Sciatic nerve (tissue), 2 donors: Measurements from ENCODE around the gene NPC1L1. TPM values are rescaled to one million over a fixed set of nuclear protein-coding genes. Genes with fewer than 3 reads are reported as not detected.
A peak's percentile ranks its signal among the peaks of the same experiment; 100 is the strongest.

ENCODE experiments used
- ATAC-seq: fragments of 200-7000 bp; cut with Tn5 transposase; one replicate; pipeline ENCODE4 v1.9.1; 2020; ENCODE audit warnings: mild to moderate bottlenecking, moderate library complexity
- DNase-seq: peaks from one replicate; pipeline ENCODE4 v3.0.0-alpha.2; 2020; ENCODE audit warnings: low spot score
- intact Hi-C: fragments of 100-400 bp; cut with DNase I; formaldehyde crosslinking; loops from one replicate; pipeline ENCODE4 v1.14.2; 2022
- total RNA-seq: library from RNA; stranded (reverse); fragmentation: NEBNext Ultra II Directional; extraction: Animal tissue kit (Norgen Biotek cat#: 25700); gene quantifications from one replicate; pipeline ENCODE4 v1.2.1, GENCODE V29; 2021
- donor health status: DM: no; HTN: no; CAD: no.
- donor health status: DM: no; HTN: no; CAD: no.

NPC1L1 gene
- total RNA-seq, 1 donor from 2014 or later, result 0.45 TPM

DNA sequence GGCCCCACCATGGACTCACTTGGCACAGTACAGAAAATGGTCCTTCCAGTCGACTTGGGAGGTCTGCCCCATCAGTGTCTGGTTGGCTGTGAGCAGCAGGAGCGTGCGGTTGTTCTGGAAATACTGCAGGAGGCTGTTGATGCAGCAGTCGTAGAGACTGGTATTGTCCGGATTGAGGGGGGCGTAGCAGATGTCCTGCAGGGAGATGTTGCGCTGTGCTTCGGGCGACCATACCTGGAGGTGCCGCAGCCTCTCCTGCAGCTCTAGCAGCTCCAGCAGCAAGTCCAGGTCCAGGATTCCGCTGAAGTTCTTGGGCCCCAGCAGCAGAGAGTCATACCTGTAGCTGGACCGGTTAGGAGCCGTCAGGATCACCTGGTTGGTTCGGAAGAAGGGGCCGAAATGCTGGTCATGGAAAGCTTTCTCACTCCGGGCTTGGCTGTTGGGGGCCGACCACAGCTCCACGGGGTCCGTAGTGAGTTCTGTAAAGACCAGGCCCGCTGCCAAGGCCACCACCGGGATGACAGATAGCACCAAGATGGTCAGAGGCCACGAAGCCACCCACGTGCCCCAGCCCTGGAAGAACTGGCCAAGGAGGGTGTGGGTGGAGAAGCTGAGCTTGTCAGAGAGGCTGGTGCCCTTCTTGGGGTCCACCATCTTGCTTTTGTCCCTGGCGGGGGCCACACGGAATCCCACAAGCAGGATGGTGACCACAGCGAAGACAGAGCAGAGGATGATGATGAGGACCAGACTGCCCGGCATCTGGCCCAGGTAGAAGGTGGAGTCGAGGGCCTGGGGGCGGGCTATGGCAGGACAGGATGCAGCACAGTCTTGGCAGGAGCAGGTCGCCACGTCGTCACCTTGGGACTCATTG lies 2.1 kb downstream of the NPC1L1 start:
- intact Hi-C loops, result no loop called here
- no peak for ATAC-seq
- no peak for DNase-seq

DNA sequence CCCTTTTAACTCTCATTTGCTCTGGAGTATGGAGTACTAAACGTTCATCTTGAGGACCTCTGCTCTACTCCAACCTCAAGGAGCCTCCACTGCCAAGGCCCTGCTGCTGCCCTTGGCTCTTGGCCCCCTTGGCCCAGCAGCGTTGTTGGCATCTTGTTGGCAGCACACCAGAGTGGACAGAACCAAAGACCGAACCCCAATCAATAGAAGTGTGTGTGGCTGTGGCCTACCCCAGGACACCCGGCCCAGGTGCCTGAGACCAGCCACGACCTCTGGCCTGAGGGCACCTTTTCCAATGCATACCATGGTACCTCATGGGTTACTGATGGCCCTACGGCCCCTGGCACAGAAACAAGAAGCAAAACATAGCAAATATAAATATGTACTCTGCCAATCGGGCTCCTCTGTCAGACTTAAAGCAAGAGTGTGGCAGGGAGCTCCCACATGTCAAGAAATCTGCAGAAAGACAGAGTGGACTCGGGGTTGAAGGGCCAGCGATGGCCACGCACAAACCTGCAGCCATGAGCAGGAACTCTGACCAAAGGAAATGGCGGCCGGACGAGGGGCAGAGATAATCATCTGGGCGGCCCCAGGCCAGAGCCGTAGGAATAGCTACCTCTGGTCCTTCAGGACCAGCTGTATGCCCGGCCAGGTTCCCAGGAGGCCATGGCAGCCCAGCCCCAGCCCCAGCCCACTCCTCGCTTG lies 2.9 kb downstream of the NPC1L1 start:
- intact Hi-C loops, result no loop called here
- DNase-seq (no peak), ATAC-seq (no peak)

DNA sequence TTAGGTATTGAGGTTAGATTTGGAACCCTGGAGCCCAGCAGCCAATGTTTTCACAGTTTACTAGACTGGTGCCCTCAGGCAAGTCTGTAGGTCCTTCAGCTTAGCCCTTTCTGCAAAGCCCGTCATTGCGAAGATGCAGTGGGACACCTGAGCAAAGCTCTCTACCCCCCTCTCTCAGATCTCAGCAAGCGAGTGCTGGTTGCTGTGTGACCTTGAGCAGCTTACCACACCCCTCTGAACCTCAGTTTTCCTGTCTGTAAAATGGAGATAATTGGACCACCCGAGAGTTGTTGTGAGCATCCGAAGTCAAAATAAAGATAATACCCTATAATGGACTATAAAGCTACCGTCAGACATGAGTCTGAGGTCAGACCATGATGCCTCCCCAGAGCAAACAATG lies 3.7 kb downstream of the NPC1L1 start:
- ATAC-seq (no peak), DNase-seq (no peak)
- intact Hi-C loops, result no loop called here

DNA sequence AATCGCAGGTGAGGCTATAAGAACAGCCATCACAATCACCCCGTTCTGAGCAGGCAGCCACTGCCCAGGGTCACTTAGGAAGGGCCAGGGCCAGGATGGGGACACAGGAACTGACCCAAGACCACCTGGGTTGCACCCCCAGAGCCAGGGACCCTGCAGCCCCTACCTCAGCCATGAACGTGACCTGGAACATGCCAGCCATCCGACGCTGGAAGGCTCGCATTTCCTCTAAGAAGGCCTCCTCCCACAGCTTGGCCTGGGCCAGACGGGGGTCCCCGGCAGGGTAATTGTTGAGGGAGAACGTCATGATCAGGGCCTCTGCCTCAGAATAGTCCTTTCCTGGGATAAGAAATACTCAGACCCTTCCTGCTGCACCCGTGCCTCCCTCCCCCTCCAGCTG lies 5.0 kb downstream of the NPC1L1 start:
- intact Hi-C loops, result no loop called here
- no peak for DNase-seq

DNA sequence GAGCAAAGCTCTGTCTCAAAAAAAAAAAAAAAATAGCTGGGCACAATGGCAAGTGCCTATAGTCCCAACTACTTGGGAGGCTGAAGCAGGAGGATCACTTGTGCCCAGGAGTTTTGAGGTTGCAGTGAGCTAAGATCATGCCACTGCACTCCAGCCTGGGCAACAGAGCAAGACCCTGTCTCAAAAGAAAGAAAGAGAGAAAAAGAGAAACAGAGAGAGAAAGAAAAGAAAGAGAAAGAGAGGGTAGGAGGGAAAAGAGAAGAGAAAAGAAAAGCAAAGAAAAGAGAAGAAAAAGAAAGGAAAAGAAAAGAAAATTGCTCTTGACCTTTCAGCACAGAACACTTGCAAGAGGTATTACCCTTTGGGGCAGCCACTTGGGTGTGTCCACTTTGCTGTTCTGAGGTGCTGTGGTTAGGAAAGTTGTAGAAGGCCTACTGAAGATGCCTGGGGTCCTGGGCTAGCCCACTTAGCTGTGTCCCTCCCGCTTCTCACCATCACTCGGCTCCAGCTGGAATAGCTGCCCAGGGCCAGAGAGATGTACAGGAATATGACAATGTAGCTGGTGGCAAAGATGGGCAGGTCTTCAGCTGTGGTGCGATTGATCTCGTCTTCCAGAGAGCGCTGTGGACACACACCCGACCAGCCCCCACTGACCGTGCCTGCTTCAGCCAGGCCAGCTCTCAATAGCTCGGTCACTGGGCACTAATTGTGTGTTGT lies 5.6 kb downstream of the NPC1L1 start:
- ATAC-seq (no peak), DNase-seq (no peak)
- intact Hi-C loops, result no loop called here

More for the DNA sequence above, 5.0 kb downstream of the NPC1L1 start:
- no peak for ATAC-seq

DNA sequence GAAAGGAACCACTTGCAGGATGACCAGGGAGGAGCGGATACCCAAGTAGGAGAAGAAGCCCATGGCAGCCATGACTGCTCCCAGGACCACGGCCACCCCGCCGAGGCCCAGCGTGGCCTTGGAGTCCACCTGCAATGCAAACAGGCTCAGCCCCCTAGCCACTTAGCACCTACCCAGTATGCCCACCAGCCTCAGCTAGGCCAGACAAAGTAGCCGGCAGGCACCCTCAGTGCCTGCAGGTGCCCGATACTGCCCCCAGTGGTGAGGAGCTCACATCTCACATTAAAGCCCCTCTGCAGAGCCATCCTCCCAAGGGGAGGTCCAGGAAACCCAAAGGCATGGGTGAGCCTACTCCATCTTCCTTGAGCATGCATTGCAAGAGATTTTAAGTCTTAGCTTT lies 6.6 kb downstream of the NPC1L1 start:
- DNase-seq (no peak), ATAC-seq (no peak)

DNA sequence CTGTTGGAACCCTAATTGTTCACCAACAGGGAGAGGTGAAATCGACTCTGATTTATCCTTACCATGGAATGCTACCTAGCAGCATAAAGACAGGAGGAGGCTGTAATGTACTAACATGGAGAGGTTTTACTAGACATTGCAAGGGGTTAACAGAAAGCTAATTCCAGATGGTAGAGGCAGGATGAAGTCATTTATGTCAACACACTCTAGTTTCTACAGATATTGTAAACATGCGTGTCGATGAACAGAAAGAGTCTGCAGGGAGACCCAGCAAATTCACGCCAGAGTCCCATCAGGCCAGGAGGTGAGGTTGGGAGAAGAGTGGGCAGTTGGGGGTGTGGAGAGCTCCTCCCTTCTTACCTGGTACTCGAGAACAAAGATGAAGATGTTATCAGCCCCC lies 7.0 kb downstream of the NPC1L1 start:
- intact Hi-C loops, result no loop called here
- DNase-seq, result no peak
- no peak for ATAC-seq

More for the DNA sequence above, 6.6 kb downstream of the NPC1L1 start:
- intact Hi-C loops, result no loop called here

DNA sequence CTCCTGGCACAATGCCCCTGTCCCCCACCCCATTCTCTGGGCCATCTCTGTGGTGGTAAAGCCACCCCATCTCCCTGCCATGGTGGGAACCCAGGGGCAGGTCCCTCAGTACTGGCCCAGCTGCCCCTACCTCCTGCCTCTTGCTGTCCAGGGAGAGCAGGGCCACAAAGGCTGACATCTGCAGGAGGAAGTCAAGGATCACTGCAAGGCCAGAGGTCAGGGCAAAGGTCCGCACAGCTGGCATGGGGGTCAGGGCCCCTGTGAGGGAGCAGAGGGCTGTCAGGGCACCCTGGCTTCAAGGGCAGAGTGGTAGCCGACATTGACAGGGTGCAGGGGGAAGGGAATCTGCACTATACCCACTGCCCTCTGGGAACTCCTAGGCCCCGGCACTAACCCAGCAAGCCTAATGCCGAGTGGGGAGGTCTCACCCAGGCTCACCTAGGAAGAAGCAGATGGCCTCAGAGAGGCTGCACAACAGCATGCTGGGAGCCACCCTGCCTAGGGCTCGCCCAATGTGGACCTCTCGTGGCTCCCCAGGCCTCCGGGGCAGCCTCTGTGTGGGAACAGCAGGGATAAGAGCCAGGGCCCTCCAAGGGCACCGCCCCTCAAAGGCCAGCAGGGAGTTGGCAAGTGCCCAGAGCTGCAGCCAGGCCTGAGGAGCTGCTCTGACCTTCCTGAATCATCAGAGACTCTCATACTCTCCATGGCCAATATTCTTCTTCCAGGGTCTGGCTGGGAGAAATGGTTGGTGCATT lies 7.7 kb downstream of the NPC1L1 start:
- peak; percentile 9 for ATAC-seq
- no peak for DNase-seq
- intact Hi-C loops, result no loop called here

DNA sequence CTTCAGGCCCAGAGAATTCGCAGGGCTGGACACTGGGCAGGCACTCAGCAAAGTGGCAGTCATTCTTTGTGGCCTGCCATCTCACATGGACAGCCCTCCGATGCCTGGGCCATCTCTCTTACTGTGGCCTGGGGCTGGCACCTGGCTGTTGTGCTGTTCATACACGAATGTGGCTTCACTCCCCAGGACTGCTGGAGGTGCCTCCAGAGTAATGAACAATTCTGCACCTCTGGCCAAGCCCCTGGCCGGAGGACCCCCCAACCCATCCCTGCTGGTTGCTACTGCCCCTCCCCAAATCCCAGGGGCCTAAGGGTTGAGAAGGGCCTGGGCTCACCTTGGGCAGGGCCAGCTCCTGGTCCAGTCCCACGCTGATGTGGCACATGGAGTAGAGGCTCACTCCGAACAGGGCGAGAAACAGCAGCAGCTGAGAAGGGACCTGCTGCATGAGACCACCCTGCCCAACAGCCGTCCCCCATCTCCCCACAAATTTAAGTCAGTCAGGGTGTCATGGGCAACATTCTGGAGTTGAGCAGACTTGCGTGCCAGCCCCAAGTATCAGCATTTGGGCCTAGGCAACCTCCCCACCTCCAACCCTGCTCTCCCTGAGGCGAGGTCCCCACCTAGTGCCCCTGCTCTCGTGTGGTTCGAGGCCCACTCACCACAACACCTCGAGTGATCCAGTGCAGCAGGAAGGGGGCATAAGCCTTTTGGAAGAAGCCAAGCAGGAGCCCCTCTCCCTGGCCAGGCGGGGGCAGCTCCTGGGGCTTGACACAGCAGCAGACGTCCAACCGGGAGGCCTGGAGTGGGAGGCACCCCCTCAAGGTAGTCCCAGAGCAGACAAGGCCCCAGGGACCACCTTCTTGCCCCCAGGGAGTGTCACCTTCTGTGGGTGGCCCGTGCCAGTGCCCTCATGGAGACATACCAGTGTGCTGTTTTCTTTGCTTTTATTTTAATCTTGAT lies 9.4 kb downstream of the NPC1L1 start:
- no peak for DNase-seq
- no peak for ATAC-seq
- intact Hi-C loops, result no loop called here

DNA sequence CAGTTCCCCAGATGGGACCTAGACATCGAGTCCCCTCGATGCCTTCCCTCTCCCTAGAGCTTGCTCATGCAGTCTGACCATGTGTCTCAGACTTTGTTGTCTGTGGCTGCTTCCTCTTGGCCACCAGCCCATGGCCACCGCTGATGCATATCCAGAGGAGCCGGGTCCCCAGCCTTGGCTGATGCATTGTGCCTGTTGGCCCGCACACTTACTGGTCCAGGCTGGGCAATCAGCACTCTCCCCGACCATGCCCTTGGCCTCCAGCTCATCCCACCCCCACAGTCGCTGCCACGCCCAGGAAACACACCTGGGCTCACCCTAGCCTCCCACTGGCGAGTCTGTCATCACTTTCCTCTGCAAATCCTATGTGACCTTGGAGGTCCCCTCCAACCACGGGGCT lies 10.1 kb downstream of the NPC1L1 start:
- DNase-seq (no peak), ATAC-seq (no peak)
- intact Hi-C loops, result no loop called here

DNA sequence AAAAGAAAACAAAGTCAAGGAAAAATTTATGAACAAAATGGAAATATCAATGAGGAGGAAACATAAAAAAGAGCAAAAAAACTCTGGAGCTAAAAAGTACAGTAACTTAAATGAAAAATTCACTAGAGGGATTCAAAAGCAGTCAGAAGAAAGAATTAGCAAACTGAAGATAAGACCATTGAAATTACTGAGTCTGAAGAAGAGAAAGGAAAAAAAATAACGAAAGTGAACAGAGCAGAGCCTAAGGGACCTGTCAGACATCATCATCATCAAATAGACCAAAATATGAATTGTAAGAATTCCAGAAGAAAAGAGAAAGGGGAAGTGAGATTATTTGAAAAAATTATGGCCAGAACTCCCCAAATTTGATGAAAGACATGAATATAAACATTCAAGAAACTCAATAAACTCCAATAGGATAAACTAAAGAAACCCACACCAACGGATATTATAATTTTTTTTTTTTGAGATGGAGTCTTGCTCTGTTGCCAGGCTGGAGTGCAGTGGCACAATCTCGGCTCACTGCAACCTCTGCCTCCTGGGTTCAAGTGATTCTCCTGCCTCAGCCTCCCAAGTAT lies 16.2 kb downstream of the NPC1L1 start:
- DNase-seq (no peak), ATAC-seq (no peak)
- intact Hi-C loops, result no loop called here

DNA sequence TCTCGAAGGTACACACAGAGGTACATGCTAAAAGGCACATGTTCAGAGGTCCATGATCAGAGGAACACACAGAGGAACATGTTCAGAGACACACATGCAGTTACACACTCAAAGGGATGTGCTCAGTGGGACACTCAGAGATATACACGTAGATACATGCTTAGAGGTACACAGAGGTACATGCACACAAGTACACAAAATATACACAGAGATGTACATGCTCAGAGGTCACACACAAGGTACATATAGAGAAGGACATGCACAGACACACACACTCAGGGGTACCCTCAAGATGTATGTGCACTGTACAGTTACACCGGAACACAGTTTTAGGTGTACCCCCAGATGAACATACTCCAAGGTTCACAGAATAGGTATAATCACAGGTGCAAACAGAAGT lies 18.8 kb downstream of the NPC1L1 start:
- no peak for DNase-seq
- no peak for ATAC-seq
- intact Hi-C loops, result no loop called here

DNA sequence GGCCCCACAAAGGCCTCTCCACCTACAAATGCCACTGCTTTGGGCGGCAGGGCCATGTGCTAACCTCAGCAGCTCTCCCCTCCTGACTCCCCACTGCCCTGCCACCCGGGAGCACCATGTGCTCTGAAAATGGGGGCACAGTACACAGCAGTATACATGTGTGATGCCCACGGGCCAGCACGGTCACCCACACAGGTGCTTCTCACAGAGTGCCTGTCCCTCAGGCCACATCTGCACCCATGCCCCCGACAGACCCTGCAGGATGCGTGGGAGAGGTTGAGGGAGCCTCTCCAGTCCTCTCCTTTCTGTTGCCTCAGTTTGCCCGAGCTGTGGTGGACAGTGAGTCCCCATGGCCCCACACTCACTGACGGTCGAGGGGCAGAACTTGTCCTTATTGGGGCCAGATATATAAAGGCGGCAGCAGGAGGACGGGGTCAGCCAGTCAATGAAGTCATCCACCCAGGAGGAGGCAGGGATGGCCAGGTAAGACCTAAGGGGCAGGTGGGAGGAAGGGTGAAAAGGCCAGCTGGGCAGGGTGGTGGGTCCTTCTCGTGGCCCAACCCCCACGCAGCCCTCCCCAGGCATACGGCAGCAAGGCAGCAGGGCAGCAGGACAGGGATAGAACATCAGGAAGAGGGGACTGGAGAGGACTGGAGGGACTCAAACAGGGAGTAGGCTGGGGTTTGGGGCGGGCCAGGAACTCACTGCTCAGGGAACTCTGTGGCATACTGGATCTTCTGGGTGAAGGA lies 19.6 kb downstream of the NPC1L1 start:
- intact Hi-C loops, result no loop called here
- no peak for ATAC-seq

DNA sequence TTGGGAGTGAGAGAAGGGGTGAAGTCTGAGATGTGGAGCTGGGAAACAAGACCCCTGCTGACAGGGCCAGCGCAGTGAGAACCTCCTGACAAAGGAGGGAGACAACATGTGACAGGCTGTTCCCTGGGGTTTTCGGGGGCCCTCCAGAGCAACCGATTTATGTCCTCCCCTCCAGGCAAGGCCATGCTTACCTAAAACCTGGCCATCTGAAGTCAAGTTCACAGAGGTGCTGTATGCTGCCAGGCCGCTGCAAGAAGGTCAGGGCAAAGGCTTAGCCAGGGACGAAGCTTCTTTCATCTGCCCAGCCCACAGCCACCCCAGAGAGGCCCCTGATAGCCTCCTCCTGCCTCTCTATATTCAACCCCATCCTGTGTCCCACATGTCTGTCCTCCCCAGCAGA lies 20.6 kb downstream of the NPC1L1 start:
- no peak for ATAC-seq
- intact Hi-C loops, result no loop called here
- DNase-seq, result no peak

More for the DNA sequence above, 19.6 kb downstream of the NPC1L1 start:
- DNase-seq, result no peak

DNA sequence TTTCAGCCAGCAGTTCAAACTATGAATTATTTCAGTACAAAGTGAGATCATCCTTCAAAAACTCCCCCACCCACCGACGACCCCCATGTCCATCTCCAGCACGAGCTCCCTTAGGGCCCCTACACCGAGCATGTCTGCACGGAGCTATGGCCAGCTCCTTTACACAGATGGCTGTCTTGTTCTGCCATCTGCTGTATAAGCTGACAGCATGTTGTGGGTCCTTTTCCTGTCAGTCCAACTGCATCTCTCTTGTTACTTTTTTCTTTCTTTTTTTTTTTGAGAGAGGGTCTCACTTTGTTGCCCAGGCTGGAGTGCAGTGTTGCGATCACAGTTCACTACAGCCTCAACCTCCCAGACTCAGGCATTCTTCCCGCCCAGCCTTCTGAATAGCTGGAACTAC lies 21.6 kb downstream of the NPC1L1 start:
- ATAC-seq, result no peak
- intact Hi-C loops, result no loop called here
- no peak for DNase-seq

DNA sequence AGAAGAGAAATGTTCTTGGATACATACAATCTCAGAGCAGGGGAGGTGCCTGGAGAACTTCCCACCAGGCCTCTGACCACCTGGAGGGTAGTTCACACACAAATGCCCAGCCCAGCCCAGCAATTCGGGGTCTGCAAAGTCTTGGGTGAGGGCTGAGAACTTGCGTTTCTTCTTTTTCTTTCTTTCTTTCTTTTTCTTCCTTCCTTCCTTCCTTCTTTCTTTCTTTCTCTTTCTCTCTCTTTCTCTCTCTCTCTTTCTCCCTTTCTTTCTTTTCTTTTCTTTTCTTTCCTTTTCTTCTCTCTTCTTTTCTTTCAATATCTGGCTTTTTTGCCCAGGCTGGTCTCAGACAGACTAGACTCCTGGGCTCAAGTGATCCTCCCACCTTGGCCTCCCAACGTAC lies 22.4 kb downstream of the NPC1L1 start:
- intact Hi-C loops, result no loop called here
- ATAC-seq, result no peak
- DNase-seq, result no peak

DNA sequence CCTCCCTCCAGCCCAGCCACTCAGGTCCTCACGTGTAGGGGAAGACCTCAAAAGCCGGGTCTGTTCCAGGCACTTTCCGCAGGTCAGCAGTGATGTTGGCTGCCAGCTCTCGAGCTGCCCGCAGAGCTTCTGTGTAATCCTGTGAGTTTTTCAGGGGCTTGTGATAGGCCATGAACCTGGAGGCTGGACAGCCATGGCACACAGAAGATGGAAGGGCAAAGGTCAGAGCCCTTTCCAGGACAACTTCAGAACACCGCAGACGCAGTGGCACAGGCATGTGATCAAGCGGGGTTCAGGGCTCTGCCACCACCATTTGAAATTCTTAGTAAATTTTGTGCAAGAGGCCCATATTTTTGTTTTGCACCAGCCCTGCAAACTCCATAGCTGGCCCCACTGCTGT lies 24.0 kb downstream of the NPC1L1 start:
- no peak for ATAC-seq
- intact Hi-C loops, result no loop called here
- no peak for DNase-seq
